ENCODE measurements around the gene NFKBIL1.

The NFKBIL1 gene

DNA sequence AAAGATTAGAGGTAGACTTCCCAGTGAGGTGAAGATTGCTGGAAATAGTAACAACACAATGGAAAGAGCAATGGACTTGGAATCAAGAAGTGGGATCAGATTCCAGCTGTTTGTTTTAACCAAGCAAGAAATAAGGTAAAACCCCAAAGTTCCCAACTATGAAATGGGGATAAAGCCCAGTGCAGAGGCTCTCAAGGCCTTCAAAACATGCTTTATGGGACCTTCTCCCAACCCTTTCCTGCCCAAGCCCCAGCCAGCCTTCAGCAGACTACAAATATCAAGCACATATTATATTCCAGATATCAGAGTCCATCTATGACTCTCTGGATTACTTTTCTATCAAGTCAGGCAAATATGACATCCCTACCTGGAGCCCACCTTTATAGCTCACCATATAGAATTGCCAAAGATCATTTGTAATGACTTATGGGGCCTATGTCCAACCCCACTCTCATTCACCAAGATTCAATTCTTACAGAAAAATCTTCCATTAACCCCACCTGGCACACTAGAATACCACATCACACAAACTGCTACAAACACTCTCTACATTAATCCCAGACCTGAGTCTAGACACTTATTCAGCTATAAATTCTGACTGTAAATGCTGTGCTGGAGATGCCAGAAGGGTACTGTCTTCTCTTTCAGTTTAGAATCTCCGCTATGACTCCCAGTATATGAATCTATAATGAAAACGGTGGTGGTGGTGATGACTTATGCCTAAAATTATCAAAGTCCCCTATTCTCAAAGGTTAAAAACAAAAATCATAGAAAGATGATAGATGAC, 11.7 kb upstream of the NFKBIL1 start:
- TF ChIP-seq CTCF (IDR thresholded peaks at IDR 0.05; ENCODE audit: borderline replicate concordance, insufficient read depth, low read depth, low read length) = no peak
- H3K4me3 ChIP-seq (ENCODE audit: low read depth, low read length) = no peak overlapping the region

- no peak overlapping the region for H3K4me3 ChIP-seq (ENCODE audit: low read depth, low read length)
- no peak for TF ChIP-seq CTCF (IDR thresholded peaks at IDR 0.05; ENCODE audit: borderline replicate concordance, insufficient read depth, low read depth, low read length)
Measured at GRCh38 chr6:31538805-31539400, 8.5 kb upstream of the NFKBIL1 start.

DNA sequence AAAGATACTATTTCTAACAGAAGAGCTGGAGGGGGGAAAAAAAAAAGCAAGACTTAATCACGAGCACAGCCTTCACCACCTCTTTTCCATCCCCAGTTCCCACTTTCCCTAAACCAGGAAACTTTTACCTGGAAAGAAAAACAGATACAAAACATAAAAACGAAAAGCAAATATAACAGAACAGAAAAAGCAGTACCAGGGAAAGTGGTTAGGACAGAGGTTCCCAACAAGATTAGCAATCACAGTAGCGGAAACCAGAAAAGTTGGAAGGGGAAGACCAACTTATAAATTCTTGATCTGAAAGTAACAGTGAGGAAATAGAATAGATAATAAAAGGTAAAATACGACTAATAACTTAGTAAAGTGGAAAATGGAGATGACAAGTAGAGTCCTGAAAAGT, 6.8 kb upstream of the NFKBIL1 start:
- no peak for TF ChIP-seq CTCF (IDR thresholded peaks at IDR 0.05; ENCODE audit: borderline replicate concordance, insufficient read depth, low read depth, low read length)
- peak overlapping the region; percentile 67 for H3K4me3 ChIP-seq (ENCODE audit: low read depth, low read length)

DNA sequence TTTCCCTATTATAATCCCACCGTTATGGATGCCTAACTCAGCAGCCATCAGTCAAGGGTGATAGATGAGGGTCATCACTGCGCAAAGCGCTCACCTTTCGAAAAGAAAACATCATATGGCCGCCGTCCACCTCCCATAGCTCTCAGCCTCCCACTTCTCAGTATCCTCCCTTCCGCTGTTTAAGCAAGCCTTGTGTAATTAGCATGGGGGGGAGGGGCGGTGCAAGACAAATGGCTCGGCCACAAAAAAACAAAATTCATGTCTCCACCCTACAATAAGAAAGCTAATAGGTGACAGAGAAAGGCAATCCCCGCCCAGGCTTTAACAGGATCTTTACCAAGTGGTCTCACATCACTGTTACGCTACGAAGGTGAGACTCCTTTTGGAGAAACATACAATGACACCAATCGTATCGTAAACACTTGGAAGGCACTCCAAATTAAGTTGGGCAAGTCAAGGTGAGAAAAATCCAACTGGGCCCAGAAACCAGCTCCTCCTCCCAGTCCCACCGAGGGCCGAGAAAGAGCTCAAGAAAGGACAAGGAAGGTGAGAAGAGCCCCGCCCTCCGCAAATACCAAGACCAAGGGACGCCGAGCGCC, 6.2 kb upstream of the NFKBIL1 start:
- no peak for TF ChIP-seq CTCF (IDR thresholded peaks at IDR 0.05; ENCODE audit: borderline replicate concordance, insufficient read depth, low read depth, low read length)
- H3K4me3 ChIP-seq (ENCODE audit: low read depth, low read length) = peak overlapping the region; percentile 67

GRCh38 chr6:31541658-31542521, 5.5 kb upstream of the NFKBIL1 start, which contains the start of gene DDX39B:
Gene DDX39B, minus strand, starts transcription at chr6:31542003. Its CDS starts 1,471 bp downstream, at chr6:31540532.
- TF ChIP-seq CTCF (IDR thresholded peaks at IDR 0.05; ENCODE audit: borderline replicate concordance, insufficient read depth, low read depth, low read length) = no peak
- H3K4me3 ChIP-seq (ENCODE audit: low read depth, low read length) = peak within 1 kb of the TSS; percentile 67

GRCh38 chr6:31543639-31544038, 3.8 kb upstream of the NFKBIL1 start:
- no peak for TF ChIP-seq CTCF (IDR thresholded peaks at IDR 0.05; ENCODE audit: borderline replicate concordance, insufficient read depth, low read depth, low read length)
- H3K4me3 ChIP-seq (ENCODE audit: low read depth, low read length) = no peak overlapping the region

All from GM12875 (cell line).